Naive thymus-derived CD4-positive, alpha-beta T cell (primary cell): ENCODE data around the gene QPCT. TPM values are rescaled to one million over a fixed set of nuclear protein-coding genes. Genes with fewer than 3 reads are reported as not detected.
"Not testable (repeated sequence)": the region's sequence is repeated elsewhere in the genome, so short reads cannot be mapped to it uniquely, and the experiment has no call there.

Experiments used
- ATAC-seq: fragments of 150-1000 bp; cut with Tn5 transposase; 2 replicates; pipeline ENCODE4 v1.10.0; 2021; ENCODE audit warnings: mild to moderate bottlenecking, moderate library complexity
- CTCF ChIA-PET: fragments of 350-600 bp; sonication (Branson Sonifier 250); formaldehyde crosslinking; loops from one replicate; lab custom pipeline; 2021; ENCODE audit warnings: antibody characterized with exemption; lab: Charles Lee
- POLR2A ChIA-PET: fragments of 350-600 bp; sonication (Branson Sonifier 250); formaldehyde crosslinking; loops from one replicate; lab custom pipeline; 2021; ENCODE audit warnings: antibody characterized with exemption, inconsistent platforms; lab: Charles Lee
- DNase-seq, 9 donors: peaks; one replicate each; pipeline versions ENCODE4 v3.0.0 to v3.0.0-alpha.2; 2020 to 2022; ENCODE audit warnings: mixed read lengths in 1 of 9
- H3K27ac ChIP-seq: one replicate; pipeline ENCODE4 v1.7.0; 2013; ENCODE audit warnings: mild to moderate bottlenecking, low read depth, low read length, moderate library complexity
- H3K27me3 ChIP-seq, 2 donors: one replicate each; pipeline ENCODE4 v1.7.0; 2013; ENCODE audit warnings: low read length in 2 of 2, mild to moderate bottlenecking in 2 of 2, moderate library complexity in 2 of 2; ENCODE audit not compliant: control insufficient read depth in 2 of 2, insufficient read depth in 2 of 2
- H3K36me3 ChIP-seq, 3 experiments: 1 replicate in 2 of 3; 2 replicates in 1 of 3; pipeline ENCODE4 v1.7.0; 2013; ENCODE audit warnings: low read length in 3 of 3, mild to moderate bottlenecking in 3 of 3, moderate library complexity in 1 of 3; ENCODE audit not compliant: insufficient read depth in 3 of 3, control insufficient read depth in 2 of 3
- H3K4me1 ChIP-seq, 2 donors: one replicate each; pipeline ENCODE4 v1.7.0; 2013; ENCODE audit warnings: low read length in 2 of 2, mild to moderate bottlenecking in 2 of 2, moderate library complexity in 1 of 2; ENCODE audit not compliant: control insufficient read depth in 2 of 2, insufficient read depth in 2 of 2
- H3K4me3 ChIP-seq: 2 replicates; pipeline ENCODE4 v1.7.0; 2013; ENCODE audit warnings: mild to moderate bottlenecking, low read length
- H3K9me3 ChIP-seq, 3 experiments: 1 replicate in 2 of 3; 2 replicates in 1 of 3; pipeline ENCODE4 v1.7.0; 2013; ENCODE audit warnings: low read length in 3 of 3; ENCODE audit not compliant: control insufficient read depth in 2 of 3
- H3K27ac Mint-ChIP-seq, 9 donors: one replicate each; pipeline ENCODE4 v1.8.0; 2020 to 2022; ENCODE audit warnings: mixed read lengths in 9 of 9, mild to moderate bottlenecking in 8 of 9, moderate library complexity in 5 of 9, inconsistent platforms in 2 of 9
- H3K27me3 Mint-ChIP-seq, 5 donors: one replicate each; pipeline ENCODE4 v1.8.0; 2021 to 2022; ENCODE audit warnings: mixed read lengths in 5 of 5, mild to moderate bottlenecking in 1 of 5
- H3K36me3 Mint-ChIP-seq, 5 donors: one replicate each; pipeline ENCODE4 v1.8.0; 2020 to 2022; ENCODE audit warnings: mixed read lengths in 5 of 5, mild to moderate bottlenecking in 3 of 5, inconsistent platforms in 1 of 5
- H3K4me1 Mint-ChIP-seq, 7 donors: one replicate each; pipeline ENCODE4 v1.8.0; 2020 to 2022; ENCODE audit warnings: mixed read lengths in 7 of 7, mild to moderate bottlenecking in 3 of 7, inconsistent platforms in 1 of 7
- H3K4me3 Mint-ChIP-seq, 10 donors: one replicate each; pipeline ENCODE4 v1.8.0; 2020 to 2022; ENCODE audit warnings: mild to moderate bottlenecking in 10 of 10, mixed read lengths in 10 of 10, moderate library complexity in 6 of 10, inconsistent platforms in 2 of 10
- H3K9me3 Mint-ChIP-seq, 11 donors: one replicate each; pipeline ENCODE4 v1.8.0; 2020 to 2022; ENCODE audit warnings: mixed read lengths in 11 of 11, mild to moderate bottlenecking in 4 of 11, inconsistent platforms in 1 of 11, moderate library complexity in 1 of 11
- intact Hi-C, 2 donors: fragments of 100-400 bp; cut with micrococcal nuclease; formaldehyde crosslinking; loops; one replicate each; pipeline ENCODE4 v1.15.1; 2023
- polyA plus RNA-seq, 2 donors: library from polyadenylated mRNA; unstranded; fragments of 300-500 nt; fragmentation: Illumina TruSeq; gene quantifications; one replicate each; pipeline ENCODE4 v1.2.3, GENCODE V29; 2021
- total RNA-seq, 6 experiments: library from RNA in 5 of 6; stranded (reverse) in 5 of 6; gene quantifications; 1 replicate in 5 of 6; 2 replicates in 1 of 6; pipeline ENCODE4 v1.2.3 and lab custom pipeline; 2021 to 2026

Gene QPCT
- total and polyA plus RNA-seq, 7 experiments from 2014 or later: 0.36 to 15.1 (median 0.70) TPM

- Histone ChIP-seq H3K4me3 (no peak overlapping the region), H3K27me3 (no peaks in the 10 kb centered on the region), H3K27ac (no peak overlapping the region), H3K36me3 (no peaks in the 10 kb centered on the region), H3K4me1 (no peaks in the 10 kb centered on the region), H3K9me3 (no peaks in the 10 kb centered on the region)
- no peak overlapping the region for H3K4me3 Mint-ChIP-seq
- no peak for ATAC-seq
- H3K36me3 Mint-ChIP-seq: no peaks in the 10 kb centered on the region
- intact Hi-C loops: loop anchor here (5.0 to 10.0 kb wide), 2 partner anchors 493 to 876 kb away; no protein-coding TSS in a partner anchor
- peaks cover 0 to 4% (median 2%) of the 10 kb centered on the region in 7 donors for H3K4me1 Mint-ChIP-seq
- CTCF ChIA-PET: interaction anchor here (0.7 to 3.5 kb wide), 3 partner anchors 17 to 481 kb away, joined by 4 to 17 read pairs (median 4); no protein-coding TSS in a partner anchor
- no peak overlapping the region for H3K27ac Mint-ChIP-seq
- POLR2A ChIA-PET: no interaction called here
- H3K9me3 Mint-ChIP-seq: peaks cover 0 to 8% (median 0%) of the 10 kb centered on the region in 11 donors
- DNase-seq: no peak
- H3K27me3 Mint-ChIP-seq: peaks cover 0 to 40% (median 2%) of the 10 kb centered on the region in 5 donors
Measured at GRCh38 chr2:37398990-37399389, 54.6 kb downstream of the QPCT start.

GRCh38 chr2:37400041-37400440 is 55.6 kb downstream of the QPCT start:
- ChIA-PET CTCF (interaction anchor here (0.5 to 3.5 kb wide), 5 partner anchors 9 to 477 kb away, joined by 3 to 17 read pairs (median 4); no protein-coding TSS in a partner anchor), POLR2A (no interaction called here)
- DNase-seq (no peak), ATAC-seq (no peak)
- H3K36me3 ChIP-seq: no peaks in the 10 kb centered on the region
- H3K27ac ChIP-seq: no peak overlapping the region
- intact Hi-C loops: no loop called here
- no peaks in the 10 kb centered on the region for H3K27me3 ChIP-seq
- H3K9me3 Mint-ChIP-seq: peaks cover 0 to 12% (median 0%) of the 10 kb centered on the region in 11 donors
- H3K4me3 ChIP-seq: no peak overlapping the region
- no peaks in the 10 kb centered on the region for H3K4me1 ChIP-seq
- H3K36me3 Mint-ChIP-seq: no peaks in the 10 kb centered on the region
- H3K9me3 ChIP-seq: no peaks in the 10 kb centered on the region
- H3K27me3 Mint-ChIP-seq: peaks cover 0 to 32% (median 5%) of the 10 kb centered on the region in 5 donors
- no peak overlapping the region for H3K4me3 Mint-ChIP-seq
- H3K27ac Mint-ChIP-seq: no peak overlapping the region
- H3K4me1 Mint-ChIP-seq: peaks cover 0 to 4% (median 2%) of the 10 kb centered on the region in 7 donors

GRCh38 chr2:37402636-37403035 is 58.2 kb downstream of the QPCT start:
- Mint-ChIP-seq H3K9me3 (peaks cover 0 to 12% (median 0%) of the 10 kb centered on the region in 11 donors), H3K4me3 (no peak overlapping the region), H3K27ac (no peak overlapping the region), H3K36me3 (no peaks in the 10 kb centered on the region), H3K4me1 (no peaks in the 10 kb centered on the region), H3K27me3 (peaks cover 3 to 43% (median 6%) of the 10 kb centered on the region in 5 donors)
- intact Hi-C loops: no loop called here
- DNase-seq (no peak), ATAC-seq (no peak)
- POLR2A ChIA-PET: no interaction called here
- Histone ChIP-seq H3K27me3 (no peaks in the 10 kb centered on the region), H3K9me3 (no peaks in the 10 kb centered on the region), H3K4me1 (no peaks in the 10 kb centered on the region), H3K36me3 (no peaks in the 10 kb centered on the region), H3K4me3 (no peak overlapping the region), H3K27ac (no peak overlapping the region)
- CTCF ChIA-PET: interaction anchor here (1.3 kb wide), 1 partner anchor 12 kb away, joined by 3 read pairs; no protein-coding TSS in a partner anchor

GRCh38 chr2:37405781-37406180 is 61.4 kb downstream of the QPCT start:
- H3K4me1 ChIP-seq: no peaks in the 10 kb centered on the region
- no peaks in the 10 kb centered on the region for H3K27me3 ChIP-seq
- H3K9me3 ChIP-seq: no peaks in the 10 kb centered on the region
- no peak overlapping the region for H3K27ac ChIP-seq
- no peak overlapping the region for H3K27ac Mint-ChIP-seq
- CTCF ChIA-PET: interaction anchor here (0.7 to 2.7 kb wide), 4 partner anchors 9 to 430 kb away, joined by 3 to 11 read pairs (median 4); no protein-coding TSS in a partner anchor
- H3K27me3 Mint-ChIP-seq: peaks cover 4 to 32% (median 9%) of the 10 kb centered on the region in 5 donors
- H3K4me1 Mint-ChIP-seq: no peaks in the 10 kb centered on the region
- no peak overlapping the region for H3K4me3 Mint-ChIP-seq
- DNase-seq (no peak), ATAC-seq (no peak)
- H3K9me3 Mint-ChIP-seq: peaks cover 0 to 12% (median 0%) of the 10 kb centered on the region in 11 donors
- POLR2A ChIA-PET: no interaction called here
- H3K36me3 ChIP-seq: no peaks in the 10 kb centered on the region
- H3K36me3 Mint-ChIP-seq: no peaks in the 10 kb centered on the region
- intact Hi-C loops: no loop called here
- H3K4me3 ChIP-seq: no peak overlapping the region

GRCh38 chr2:37412231-37412630 is 67.8 kb downstream of the QPCT start:
- CTCF ChIA-PET: interaction anchor here (0.8 to 12.0 kb wide), 5 partner anchors 11 to 465 kb away, joined by 3 to 209 read pairs (median 4); no protein-coding TSS in a partner anchor
- Histone ChIP-seq H3K9me3 (no peaks in the 10 kb centered on the region), H3K4me3 (no peak overlapping the region), H3K4me1 (no peaks in the 10 kb centered on the region), H3K27me3 (no peaks in the 10 kb centered on the region), H3K36me3 (no peaks in the 10 kb centered on the region), H3K27ac (no peak overlapping the region)
- no peak for ATAC-seq
- no peaks in the 10 kb centered on the region for H3K36me3 Mint-ChIP-seq
- POLR2A ChIA-PET: no interaction called here
- no peak overlapping the region for H3K27ac Mint-ChIP-seq
- peaks cover 0 to 20% (median 8%) of the 10 kb centered on the region in 5 donors for H3K27me3 Mint-ChIP-seq
- no peak overlapping the region for H3K4me3 Mint-ChIP-seq
- intact Hi-C loops: loop anchor here in 1 of 2 donors (5.0 to 10.0 kb wide), 2 partner anchors 303 to 480 kb away; no protein-coding TSS in a partner anchor
- no peak for DNase-seq
- H3K9me3 Mint-ChIP-seq: no peaks in the 10 kb centered on the region
- peaks cover 0 to 7% (median 5%) of the 10 kb centered on the region in 7 donors for H3K4me1 Mint-ChIP-seq

- ATAC-seq, H3K4me3 ChIP-seq, H3K27ac Mint-ChIP-seq, H3K9me3 Mint-ChIP-seq, H3K9me3 ChIP-seq, H3K4me3 Mint-ChIP-seq, H3K4me1 Mint-ChIP-seq, DNase-seq, H3K36me3 ChIP-seq, POLR2A ChIA-PET, H3K36me3 Mint-ChIP-seq, H3K4me1 ChIP-seq, H3K27ac ChIP-seq, H3K27me3 ChIP-seq: not testable (repeated sequence)
- CTCF ChIA-PET: interaction anchor here (0.6 to 12.0 kb wide), 16 partner anchors 11 to 463 kb away, joined by 3 to 209 read pairs (median 4); no protein-coding TSS in a partner anchor
- intact Hi-C loops: loop anchor here (1.0 to 10.0 kb wide), 9 partner anchors 18 to 478 kb away; no protein-coding TSS in a partner anchor
- peaks cover 0 to 18% (median 0%) of the 10 kb centered on the region in 5 donors for H3K27me3 Mint-ChIP-seq
Measured at GRCh38 chr2:37413911-37414469, 69.6 kb downstream of the QPCT start.
